Measurements from ENCODE around the gene FAF1.
"Not testable (repeated sequence)": the region's sequence is repeated elsewhere in the genome, so short reads cannot be mapped to it uniquely, and the experiment has no call there.

The FAF1 gene

GRCh38 chr1:50952566-50952965 is 7.5 kb downstream of the FAF1 start:
- not testable (repeated sequence) for DNase-seq

DNA sequence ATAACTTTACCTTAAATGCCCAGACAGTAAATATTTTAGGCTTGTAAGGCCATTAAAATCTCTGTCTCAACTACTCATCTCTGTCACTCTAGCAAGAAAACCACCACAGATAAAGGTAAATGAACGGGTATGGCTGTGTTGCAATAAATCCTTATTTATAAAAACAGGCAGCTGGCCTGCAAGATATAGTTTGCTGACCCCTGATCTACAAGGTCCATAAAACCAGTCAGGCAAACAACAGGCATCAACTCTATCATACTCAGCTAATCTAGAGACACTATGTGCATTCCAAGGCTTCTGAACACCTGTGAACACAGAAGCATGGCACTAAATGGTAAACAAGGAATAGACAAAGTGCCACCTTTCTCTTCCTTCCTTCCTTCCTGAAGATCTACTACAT is 9.7 kb downstream of the FAF1 start:
- no peak for DNase-seq

GRCh38 chr1:50949286-50949982 is 10.6 kb downstream of the FAF1 start:
- DNase-seq = no peak

DNA sequence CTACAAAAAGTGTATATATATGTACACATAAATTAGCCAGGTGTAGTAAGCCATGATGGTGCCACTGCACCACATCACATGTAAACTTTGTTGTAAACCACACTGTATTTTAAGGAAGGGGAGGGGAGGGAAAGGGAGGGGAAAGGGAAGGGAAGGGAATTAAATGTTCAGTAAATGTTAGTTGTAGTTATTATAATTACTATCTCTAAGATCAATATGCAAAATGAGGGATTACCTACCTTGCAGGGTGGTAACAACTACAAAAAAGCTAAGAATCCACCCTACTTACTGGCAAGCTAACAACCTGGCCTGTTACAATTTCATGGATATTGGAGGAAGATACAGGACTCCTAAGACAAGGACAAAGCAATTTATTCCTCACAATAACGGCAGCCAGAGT is 17.7 kb downstream of the FAF1 start:
- no peak for DNase-seq

DNA sequence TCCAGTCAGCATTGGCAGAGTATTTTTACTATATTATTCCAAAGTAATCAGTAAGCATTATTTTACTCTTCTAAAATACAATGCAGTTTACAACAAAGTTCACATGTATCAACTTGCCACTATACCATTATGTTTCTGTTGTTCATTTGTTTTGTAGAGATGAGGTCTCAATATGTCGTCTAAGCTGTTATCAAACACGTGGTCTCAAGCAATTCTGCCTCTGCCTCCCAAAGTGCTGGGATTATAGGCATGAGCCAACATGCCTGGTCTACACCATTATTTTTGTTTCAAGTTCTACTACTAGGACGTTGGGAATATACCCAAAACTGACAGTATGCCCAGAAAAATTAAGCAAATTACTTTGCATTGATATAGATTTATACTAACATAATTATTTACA is 19.8 kb downstream of the FAF1 start:
- DNase-seq = no peak

DNA sequence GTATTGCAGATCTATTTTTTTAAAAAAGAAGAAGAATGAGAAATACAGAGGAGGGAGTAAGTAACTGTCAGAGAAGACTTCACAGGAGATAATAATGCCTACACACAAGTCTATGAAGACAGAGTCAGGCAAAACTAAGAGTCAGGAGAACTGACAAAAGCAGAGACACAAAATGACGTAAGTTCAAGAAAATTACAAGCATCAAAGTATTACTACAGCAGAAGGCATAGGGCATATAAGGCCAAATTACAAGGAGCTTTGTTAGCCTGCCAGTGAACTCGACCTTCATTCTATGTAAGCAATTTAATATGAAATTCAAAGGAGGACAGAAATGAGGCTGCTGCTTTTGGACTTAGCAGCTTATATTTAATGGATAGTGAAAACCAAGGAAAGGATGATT is 23.7 kb downstream of the FAF1 start:
- DNase-seq = no peak

DNA sequence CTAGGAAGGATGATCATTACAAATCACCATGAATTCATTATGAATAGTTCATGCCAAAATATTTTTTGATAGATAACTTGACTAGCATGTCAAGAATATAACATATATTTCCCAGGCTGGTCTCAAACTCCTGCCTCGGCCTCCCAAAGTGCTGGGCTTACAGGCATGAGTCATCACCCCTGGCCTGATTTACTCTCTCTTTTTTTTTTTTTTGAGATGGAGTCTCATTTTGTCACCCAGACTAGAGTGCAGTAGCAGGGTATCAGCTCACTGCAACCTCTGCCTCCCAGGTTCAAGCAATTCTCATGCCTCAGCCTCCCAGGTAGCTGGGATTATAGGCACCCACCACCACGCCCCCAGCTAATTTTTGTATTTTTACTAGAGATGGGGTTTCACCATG is 24.8 kb downstream of the FAF1 start:
- not testable (repeated sequence) for DNase-seq

DNA sequence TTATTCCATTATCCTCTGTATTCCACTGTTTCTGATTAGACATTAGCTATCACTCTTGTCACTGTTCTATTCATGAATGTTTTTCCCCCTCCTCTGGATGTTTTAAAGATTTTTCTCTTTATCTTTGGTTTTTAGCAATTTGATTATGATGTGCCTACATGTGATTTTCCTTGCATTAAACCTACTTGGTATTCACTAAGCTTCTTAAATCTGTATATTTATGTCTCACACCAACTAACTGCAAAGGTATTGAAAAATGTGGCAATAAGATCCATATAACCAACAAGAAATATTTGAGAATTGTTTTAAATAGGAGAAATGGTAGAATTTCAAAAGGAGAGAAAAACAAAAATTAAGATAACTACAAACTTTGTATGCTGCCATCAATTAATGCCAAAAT is 25.2 kb downstream of the FAF1 start:
- DNase-seq = no peak

DNA sequence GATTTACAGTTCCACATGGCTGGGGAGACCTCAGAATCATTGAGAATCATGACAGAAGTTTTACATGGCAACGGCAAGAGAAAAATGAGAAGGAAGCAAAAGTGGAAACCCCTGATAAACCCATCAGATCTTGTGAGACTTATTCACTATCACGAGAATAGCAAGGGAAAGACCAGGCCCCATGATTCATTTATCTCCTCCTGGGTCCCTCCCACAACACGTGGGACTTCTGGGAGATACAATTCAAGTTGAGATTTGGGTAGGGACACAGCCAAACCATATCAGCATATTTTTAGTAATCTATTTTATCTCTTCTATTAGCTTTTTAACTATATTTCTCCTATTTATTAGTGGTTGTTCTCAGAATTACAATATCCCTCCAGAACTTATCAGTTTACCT is 26.3 kb downstream of the FAF1 start:
- DNase-seq = not testable (repeated sequence)

- DNase-seq = not testable (repeated sequence)
Measured at GRCh38 chr1:50932043-50932442, 28.0 kb downstream of the FAF1 start.

DNA sequence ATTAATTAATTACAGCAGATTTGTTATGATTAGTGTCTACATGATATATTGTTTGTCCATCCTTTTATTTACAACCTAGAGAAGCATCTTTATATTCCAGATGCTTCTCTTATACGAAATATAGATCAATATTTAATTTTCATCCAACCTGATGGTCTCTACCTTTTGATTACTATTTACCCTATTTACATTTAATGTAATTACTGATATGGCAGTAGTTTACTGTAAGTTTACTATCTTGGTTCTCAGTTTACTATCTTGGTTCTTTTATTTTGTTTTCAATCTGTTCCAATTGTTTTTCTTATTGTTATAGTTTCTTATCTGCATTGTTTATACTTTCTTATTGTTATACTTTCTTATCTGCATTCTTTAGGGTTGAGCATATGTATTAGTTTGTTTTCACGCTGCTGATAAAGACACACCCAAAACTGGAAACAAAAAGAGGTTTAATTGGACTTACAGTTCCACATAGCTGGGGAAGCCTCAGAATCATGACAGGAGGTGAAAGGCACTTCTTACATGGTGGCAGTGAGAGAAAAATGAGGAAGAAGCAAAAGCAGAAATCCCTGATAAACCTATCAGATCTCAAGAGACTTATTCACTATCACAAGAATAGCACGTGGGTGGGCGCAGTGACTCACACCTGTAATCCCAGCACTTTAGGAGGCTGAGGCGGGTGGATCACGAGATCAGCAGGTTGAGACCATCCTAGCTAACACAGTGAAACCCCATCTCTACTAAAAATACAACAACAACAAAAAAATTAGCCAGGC is 28.9 kb downstream of the FAF1 start:
- peak; percentile 2 to 27 for DNase-seq

DNA sequence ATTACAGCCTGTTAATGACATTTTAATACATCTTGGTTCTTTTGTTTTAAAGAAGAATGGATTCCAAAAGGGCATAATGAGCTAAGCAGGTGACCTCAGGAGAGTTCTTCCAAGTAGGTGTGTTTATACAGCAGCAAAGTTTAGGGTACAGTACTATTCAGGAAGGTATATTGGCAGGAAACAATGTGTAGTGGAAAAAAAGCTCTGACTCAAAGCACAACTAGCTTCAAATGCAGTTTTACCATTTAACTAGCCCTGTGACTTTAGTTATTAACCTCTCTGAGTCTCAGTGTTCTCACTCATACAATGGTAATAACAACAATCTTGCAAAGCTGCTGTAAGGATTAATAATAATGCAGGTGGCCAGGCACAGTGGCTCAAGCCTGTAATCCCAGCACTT is 29.9 kb downstream of the FAF1 start:
- no peak for DNase-seq

DNA sequence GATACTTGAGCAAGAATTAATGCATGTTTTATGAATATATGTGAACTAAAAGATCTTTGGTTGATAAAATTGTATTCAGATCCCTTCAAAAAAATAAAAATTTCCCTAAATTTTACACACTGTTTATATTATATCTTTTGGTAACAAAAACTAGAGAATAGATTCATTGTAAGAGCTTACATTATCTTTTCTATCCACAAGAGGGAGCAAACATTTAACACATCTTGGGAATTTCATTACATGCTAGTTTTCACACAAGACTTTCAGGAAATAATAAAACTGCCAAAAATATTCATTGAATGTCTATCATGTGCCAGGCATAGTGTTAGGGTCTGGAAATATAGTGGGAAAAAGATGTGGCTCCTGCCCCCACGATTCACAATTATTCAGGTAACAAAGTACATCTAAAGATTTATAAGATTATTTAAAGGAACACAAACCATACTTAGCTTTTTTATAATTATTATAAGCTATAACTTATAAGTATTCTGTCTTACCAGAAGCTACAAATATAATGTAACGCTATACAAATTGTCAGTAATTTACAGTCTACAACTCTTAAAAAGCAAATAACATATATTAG is 30.6 kb downstream of the FAF1 start:
- DNase-seq = no peak

- no peak for DNase-seq
Measured at GRCh38 chr1:50923564-50923963, 36.5 kb downstream of the FAF1 start.

- no peak for DNase-seq
Measured at GRCh38 chr1:50921029-50921428, 39.0 kb downstream of the FAF1 start.

GRCh38 chr1:50920409-50920808 is 39.7 kb downstream of the FAF1 start:
- no peak for DNase-seq

DNA sequence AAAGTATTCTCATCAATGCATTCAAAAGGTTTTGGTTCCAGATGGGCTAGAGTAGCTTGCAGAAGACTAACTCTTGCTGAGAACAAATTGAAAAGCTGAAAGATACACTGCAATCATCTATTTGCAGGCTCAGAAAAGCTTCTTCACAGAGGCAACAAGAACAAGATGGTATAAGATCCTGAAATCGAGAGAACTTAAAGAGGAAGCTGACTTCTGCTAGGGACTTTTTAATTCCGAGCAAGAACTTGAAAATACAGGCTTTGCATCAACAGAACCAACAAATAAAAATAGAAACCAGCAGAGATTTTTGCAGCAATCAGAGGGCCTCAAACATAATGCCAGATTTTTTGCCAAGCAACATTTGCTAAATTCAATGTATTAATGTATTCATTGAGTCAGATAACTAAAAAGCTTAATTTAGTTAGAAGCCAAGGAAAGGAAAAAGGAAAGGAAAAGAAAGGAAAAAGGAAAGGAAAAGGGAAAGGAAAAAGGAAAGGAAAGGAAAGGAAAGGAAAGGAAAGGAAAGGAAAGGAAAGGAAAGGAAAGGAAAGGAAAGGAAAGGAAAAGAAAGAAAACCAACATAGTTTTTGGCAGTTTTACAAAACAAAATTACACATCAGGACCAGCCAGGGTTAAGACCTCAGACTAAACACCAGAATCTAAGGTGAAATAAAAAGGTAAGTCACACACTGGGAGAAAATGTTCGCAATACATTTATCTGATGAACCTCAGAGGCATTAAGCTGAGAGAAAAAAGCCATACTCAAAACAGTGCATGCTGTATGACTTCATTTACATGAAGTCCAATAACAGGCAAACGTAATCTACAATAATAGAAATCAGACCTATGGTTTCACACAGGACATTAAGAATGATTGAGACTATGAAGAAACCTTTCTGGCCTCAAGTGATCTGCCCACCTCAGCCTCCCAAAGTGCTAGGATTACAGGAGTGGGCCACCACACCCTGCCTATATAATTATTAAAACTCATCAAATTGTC is 42.6 kb downstream of the FAF1 start:
- no peak for DNase-seq

- DNase-seq = no peak
Measured at GRCh38 chr1:50915621-50916020, 44.4 kb downstream of the FAF1 start.

DNA sequence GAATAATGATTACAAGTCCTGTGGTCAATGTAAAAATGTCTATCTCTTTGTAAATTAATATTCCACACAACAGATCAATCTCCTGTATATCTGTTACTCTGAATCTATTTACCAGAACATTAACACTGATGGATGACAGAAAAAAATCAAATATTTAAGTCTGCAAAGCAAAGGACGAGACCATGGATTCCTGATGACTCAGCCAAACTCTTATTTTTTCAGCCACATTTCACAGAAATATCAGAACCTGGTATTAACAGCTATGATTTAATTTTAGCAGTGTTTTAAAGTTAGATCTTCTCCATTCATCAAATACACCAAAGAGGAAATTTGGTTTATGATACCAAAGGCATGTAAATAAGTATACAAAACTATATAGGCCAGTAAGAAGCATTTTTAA is 46.1 kb downstream of the FAF1 start:
- DNase-seq = no peak

GRCh38 chr1:50910356-50910755 is 49.7 kb downstream of the FAF1 start:
- DNase-seq = not testable (repeated sequence)

DNA sequence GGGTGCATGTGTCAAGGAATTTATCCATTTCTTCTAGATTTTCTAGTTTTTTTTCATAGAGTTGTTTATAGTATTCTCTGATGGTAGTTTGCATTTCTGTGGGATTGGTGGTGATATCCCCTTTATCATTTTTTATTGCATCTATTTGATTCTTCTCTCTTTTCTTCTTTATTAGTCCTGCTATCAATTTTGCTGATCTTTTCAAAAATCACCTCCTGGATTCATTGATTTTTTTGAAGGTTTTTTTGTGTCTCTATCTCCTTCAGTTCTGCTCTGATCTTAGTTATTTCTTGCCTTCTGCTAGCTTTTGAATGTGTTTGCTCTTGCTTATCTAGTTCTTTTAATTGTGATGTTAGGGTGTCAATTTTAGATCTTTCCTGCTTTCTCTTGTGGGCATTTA is 52.5 kb downstream of the FAF1 start:
- not testable (repeated sequence) for DNase-seq

- not testable (repeated sequence) for DNase-seq
Measured at GRCh38 chr1:50906050-50906449, 54.0 kb downstream of the FAF1 start.

DNA sequence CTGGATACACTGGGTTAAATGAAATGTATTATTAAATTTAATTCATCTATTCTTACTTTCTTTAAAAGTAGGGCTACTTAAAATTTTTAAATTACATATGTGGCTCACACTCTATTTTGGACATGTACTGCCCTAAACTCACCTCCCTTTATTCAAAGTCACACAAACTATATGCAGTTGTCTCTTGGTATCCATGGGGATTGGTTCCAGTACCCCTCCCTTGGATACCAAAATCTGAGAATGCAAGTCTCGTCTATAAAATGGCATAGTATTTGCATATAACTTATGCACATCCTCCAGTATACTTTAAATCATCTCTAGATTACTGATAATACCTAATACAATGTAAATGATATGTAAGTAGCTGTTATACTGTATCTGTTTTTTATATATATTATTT is 57.6 kb downstream of the FAF1 start:
- no peak for DNase-seq

Data from activated CD4-positive, alpha-beta T cell treated with anti-CD3 and anti-CD28 coated beads, Interleukin-2, amount 50 U/mL, for 4 hours (primary cell).